Erythroblast (primary cell): ENCODE measurements around the gene ZNF135.

Experiments
- DNase-seq, 2 experiments: peaks; one replicate each; lab custom pipeline; 2025; lab: John Stamatoyannopoulos, UW
- GATA1 ChIP-seq: IDR thresholded peaks from 2 replicates; pipeline ENCODE4 v1.6.1; 2011; ENCODE audit warnings: low read depth, mild to moderate bottlenecking, control low read depth, low read length, moderate library complexity
- POLR2A ChIP-seq: IDR thresholded peaks from 2 replicates; pipeline ENCODE4 v1.6.1; 2011; ENCODE audit warnings: mild to moderate bottlenecking, low read length

The ZNF135 gene

DNA sequence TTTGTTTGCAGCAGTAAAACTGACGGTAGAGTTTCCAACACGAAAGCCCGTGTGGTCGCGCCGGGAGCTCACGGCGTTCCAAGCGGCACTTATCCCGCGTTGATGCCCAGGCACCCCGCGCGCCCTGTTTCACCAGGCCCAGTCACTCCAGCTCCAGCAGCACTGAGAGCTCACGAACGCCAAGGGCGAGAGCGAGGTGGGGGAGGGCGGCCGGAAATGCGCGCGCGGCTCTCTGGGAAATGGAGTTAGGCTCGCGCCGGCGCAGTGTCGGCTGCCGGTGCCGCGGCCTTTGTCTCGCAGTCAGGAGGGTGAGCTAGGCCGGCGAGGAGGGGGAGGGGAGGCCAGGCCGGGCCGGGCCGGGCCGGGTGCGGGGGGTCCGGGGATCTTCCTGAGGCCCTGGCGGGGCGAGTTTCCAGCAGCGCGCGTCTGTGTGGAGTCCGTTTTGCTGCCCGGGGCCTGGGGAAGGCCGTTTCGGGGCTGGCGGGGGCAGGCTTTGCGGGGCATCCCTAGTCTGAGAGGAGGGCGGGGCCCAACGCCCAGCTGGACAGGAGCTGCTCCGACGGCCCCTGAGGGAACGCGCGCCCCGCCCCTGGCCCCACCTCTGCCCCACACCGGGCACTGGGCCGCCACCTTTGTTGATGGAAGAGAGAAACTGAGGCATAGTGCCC lies at the start of gene ZNF135:
Gene ZNF135 (plus strand): TSS at position 280 of the 668 bp plus-strand sequence. CDS start 721 bp downstream, outside the sequence.
- DNase-seq = no peak
- no peak for TF ChIP-seq GATA1
- TF ChIP-seq POLR2A = no peak

DNA sequence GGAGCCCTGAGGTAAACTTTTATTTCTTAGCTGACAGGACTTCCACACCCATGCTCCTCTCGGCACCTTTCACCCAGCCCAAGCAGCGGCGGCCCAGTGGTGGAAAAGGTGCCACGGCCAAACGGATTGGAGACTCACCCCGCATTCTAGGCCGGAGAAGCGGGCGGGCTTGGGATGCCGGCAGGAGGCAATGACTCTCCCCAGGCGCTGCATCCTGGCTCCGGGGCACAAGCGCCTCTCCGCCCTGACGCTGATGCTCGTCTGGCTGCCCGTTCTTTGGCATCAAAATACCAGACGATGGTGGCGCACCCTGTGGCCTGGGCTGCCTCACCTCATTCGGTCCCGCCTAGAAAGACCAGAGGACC lies 49.8 kb upstream of the ZNF135 start:
- TF ChIP-seq GATA1 = no peak
- no peak for TF ChIP-seq POLR2A
- DNase-seq = no peak

DNA sequence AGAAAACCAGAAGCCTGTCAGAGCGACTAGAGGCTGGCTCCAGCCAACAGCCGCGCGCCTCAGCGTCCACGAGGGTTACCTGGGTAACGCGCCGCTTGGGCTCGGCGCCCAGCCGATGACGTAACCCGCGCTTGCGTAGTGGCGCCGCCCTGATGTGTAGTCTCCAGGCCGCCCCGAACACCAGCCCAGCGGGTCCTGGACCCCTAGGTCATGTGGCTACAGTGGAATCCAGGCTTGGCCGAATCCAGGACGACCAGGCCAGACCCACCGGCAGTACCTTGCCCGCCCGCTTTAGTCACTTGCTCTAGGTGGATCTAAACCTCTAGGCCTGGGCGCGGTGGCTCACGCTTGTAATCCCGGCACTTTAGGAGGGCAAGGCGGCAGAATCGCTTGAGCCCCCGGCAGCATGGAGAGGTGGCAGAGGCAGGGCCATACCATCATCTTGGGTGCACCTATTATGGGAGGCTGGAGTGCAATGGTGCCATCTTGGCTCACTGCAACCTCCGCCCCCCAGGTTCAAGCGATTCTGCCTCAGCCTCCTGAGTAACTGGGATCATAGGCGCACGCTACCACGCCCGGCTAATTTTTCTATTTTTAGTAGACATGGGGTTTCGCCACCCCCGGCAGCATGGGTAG lies 49.3 kb upstream of the ZNF135 start:
- peak; percentile 86 to 90 for DNase-seq
- TF ChIP-seq POLR2A (peak; percentile 40), GATA1 (no peak)

DNA sequence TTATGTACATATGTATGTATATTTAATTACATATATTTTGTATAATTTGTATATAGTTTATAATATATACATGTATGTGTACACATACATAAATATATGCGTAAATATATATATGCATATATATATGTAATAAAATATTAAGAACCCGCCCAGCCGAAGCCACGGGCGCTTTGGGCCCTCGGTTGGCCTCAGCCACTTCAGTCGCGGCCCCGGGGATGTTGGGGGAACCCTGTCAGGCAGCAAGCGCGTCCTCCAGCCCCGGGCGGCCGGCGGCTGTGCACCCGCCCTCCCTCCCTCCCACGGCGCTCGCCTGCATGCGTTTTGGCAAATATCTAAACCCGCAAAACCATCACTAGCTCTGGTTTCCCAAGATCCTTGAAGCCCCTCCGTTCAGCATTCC lies 48.6 kb upstream of the ZNF135 start:
- DNase-seq = no peak
- TF ChIP-seq GATA1 (no peak), POLR2A (no peak)

DNA sequence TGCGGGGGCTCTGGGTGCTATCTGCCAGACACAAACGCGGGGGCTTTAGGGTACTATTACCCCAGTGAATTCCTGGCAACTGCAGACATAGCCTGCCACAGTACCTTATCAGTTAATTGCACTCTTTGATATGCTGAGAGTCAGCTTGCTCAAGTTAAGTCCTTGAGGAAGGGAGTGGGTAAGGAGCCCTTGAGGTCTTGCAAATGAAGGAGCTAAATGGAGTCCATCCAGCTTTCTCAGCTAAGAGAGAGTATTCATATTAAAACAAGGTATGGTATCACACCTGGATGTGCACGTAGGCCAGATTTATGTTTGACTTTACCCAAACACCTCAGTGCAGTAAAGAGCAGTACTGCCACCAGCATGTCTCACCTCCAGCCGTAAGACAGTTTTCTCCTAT lies 44.9 kb upstream of the ZNF135 start:
- no peak for TF ChIP-seq POLR2A
- no peak for TF ChIP-seq GATA1

DNA sequence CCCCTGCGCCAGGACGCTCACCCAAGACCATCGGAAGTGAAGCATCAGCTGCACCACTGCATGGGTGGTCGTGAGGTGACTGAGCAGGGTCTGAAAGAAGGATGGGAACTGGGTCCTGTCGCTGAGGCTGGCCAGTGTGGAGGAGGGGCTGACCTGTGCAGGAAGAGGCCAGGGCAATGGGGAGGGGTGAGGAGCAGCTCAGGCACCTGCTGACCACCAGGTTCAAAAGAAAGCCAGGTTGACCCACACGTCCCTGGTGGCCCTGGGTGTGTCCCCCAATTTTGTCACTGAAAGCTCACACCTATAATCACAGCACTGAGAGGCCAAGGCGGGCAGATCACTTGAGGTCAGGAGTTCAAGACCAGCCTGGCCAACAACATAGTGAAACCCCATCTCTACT lies 39.0 kb upstream of the ZNF135 start:
- DNase-seq = no peak
- TF ChIP-seq GATA1 (no peak), POLR2A (no peak)

More for the DNA sequence above, 44.9 kb upstream of the ZNF135 start:
- DNase-seq = no peak

DNA sequence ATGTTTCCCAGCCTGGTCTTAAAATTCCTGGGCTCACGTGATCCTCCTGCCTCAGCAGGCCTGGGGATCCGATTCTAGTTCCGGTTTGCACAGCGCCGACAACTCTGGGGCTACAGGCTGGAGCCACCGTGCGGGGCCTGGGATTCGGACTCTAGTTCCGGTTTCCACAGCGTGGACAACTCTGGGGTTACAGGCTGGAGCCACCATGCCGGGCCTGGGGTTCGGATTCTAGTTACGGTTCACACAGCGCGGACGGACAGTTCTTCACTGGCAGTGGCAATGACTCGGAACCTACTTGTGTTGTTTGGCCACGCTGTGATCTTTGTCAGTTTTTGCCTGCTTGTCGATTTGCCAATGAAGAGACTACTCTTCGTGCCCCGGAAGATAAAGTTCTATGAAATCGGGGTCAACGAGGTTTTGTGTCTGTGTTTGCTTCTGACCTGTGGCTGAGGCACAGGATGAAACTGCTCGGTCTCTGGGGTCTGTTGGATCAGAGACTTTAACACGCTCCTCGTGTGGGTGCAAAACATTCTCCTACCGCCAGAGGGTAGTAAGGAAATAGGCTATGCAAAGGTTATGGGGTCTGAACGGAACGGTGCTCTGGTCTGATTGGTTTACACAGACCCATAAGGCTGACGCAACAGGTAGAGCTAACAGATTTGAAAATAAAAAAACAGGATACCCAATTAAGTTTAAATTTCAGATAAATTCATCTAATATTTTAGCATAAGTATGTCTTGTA lies 37.4 kb upstream of the ZNF135 start:
- peak; percentile 50 to 55 for DNase-seq
- TF ChIP-seq POLR2A = no peak
- no peak for TF ChIP-seq GATA1

DNA sequence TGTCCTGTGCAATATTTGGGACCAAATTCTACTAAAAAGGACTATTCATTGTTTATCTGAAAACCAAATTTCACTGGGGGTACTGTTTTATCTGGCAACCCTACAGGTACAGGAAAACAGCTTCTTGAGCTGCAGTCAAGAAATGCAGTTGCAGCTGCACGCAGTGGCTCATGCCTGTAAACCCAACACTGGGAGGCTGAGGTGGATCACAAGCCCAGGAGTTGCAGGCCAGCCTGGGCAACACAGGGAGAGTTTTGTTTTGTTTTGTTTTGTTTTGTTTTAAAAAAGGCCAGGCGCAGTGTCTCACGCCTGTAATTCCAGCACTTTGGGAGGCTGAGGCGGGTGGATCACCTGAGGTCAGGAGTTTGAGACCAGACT lies 36.8 kb upstream of the ZNF135 start:
- DNase-seq = no peak
- TF ChIP-seq GATA1 = no peak
- TF ChIP-seq POLR2A = no peak

DNA sequence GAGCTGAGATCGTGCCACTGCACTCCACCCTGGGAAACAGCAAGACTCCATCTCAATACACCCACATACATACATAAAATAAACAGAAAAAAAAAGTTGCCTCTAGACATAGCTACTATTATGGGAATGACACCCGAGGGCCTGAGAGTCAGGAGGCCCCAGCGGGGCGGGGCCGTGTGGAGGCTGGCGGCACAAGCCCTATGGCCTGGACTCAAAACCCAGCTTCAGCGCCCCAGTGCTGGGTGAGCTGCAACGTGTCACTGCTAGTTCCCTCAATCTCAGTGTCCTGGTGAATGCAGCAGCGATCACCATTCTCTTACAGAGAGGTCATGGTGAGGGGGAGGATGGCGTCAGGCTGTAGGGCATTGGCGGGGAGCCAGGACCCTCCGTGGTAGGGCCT lies 34.4 kb upstream of the ZNF135 start:
- TF ChIP-seq POLR2A (no peak), GATA1 (no peak)

DNA sequence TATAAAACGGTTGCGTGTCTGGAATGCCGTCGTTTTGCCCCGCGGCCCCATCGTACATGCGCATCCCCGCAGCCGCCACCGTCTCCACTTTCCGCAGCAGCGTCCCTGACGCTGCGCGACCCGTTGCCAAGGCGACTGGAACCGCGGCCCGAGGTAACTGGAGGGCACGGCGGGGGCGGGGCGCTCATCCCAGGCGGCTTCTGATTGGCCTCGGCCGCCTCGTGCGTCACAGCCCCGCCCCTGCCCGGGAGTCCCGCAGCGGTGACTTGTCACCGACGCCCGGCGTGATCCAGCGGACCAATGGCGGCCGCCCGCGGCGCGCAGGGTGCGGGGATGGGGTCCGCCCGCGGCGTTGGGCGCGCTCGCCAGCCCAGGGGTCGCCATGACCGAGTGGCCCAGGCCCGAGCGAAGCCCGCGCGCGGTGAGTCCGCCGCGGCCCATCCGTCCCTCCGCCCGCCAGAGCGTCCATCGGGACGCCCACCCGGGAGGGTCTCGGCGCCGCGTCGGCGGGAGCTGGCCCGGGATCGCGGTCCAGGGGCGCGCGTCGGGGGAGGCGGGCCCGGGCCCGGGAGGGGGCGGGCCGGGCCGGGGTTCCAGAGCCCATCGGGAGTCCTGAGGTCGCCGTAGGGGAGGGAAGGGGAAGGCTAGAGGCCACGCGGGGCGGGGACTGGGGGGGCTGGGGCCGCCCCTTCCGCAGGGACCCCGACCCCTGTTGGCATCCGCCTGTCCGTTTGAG lies 25.2 kb upstream of the ZNF135 start, which contains the start of gene ZSCAN1:
Gene ZSCAN1 (plus strand): TSS at position 285 of the 736 bp plus-strand sequence. CDS start 3,812 bp downstream, outside the sequence.
- TF ChIP-seq GATA1 (no peak), POLR2A (no peak)
- DNase-seq = peak; percentile 39 to 52

More for the DNA sequence above, 34.4 kb upstream of the ZNF135 start:
- DNase-seq = no peak

DNA sequence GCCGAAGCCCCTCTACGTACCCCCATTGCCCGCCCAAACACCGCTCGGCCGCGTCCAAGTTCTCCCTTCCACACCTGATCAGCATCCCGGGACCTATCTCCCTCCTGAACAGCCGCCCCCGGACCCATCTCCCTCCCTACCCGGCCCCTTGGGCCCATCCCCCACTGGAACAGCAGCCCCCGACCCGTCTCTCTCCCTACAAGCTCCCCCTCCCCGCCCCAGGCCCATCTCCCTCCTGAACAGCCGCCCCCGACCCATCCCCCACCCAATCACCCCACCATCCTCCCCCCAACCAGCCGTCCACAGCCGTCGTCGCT lies 24.6 kb upstream of the ZNF135 start:
- no peak for DNase-seq
- no peak for TF ChIP-seq POLR2A

DNA sequence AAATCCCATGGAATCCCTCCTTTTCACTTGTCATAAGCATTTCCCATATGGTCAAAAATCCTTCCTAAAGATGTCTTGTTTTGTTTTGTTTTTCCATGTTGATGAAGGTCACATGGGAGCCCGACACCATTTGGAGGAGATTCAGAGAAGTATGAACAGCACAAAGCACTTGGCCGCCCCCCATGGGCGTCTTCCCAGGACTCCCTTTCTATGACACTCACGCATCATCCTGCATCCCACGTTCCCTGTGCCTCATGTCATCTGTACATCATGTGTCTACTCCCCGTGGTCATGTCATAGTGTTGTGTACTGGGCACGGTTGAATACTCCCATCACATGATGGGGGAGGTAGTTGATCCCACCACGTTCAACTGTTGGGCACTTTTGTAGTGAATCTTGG lies 23.2 kb upstream of the ZNF135 start:
- no peak for DNase-seq
- no peak for TF ChIP-seq GATA1
- TF ChIP-seq POLR2A = no peak

DNA sequence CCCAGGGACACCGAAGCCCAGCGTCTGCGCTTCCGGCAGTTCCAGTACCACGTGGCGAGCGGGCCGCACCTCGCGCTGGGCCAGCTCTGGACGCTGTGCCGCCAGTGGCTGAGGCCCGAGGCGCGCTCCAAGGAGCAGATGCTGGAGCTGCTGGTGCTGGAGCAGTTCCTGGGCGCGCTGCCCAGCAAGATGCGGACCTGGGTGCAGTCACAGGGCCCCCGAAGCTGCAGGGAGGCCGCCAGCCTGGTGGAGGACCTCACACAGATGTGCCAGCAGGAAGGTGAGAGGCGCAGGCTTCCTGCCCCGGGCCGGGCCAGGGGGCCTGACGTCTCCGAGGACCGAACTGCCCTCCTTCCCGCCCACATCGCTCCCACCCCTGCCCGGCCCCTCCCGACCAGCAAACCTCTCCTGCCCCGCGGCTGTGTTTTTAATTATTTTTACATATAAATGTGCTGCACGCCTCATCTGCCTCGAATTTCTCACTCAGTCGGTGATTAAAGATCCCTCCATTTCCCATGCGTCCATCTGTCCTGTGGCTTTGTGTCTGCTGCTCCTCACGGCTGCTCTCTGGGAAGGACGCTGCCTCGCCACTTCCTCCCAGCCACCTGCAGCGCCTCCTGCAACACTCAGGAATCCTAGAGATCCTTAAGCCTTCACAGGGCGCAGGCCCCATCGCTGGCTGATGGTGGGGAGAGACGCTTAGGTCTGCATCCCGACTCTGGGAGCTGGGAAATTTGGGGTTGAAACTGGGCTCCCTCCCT lies 21.0 kb upstream of the ZNF135 start:
- no peak for TF ChIP-seq POLR2A
- TF ChIP-seq GATA1 = no peak
- DNase-seq = no peak
